ENCODE results near the gene PIGK. TPM values are rescaled to one million over a fixed set of nuclear protein-coding genes. Genes with fewer than 3 reads are reported as not detected.

PIGK gene
- total and polyA plus RNA-seq, 10 of the 15 experiments (the other 5 are each of a cell fraction or from before 2014, with no cell fraction given), result 9.1 to 27.4 (median 16.9) TPM

GRCh38 chr1:77170687-77171086 is 48.5 kb downstream of the PIGK start (continued):
- TF ChIP-seq, protein P1, sequence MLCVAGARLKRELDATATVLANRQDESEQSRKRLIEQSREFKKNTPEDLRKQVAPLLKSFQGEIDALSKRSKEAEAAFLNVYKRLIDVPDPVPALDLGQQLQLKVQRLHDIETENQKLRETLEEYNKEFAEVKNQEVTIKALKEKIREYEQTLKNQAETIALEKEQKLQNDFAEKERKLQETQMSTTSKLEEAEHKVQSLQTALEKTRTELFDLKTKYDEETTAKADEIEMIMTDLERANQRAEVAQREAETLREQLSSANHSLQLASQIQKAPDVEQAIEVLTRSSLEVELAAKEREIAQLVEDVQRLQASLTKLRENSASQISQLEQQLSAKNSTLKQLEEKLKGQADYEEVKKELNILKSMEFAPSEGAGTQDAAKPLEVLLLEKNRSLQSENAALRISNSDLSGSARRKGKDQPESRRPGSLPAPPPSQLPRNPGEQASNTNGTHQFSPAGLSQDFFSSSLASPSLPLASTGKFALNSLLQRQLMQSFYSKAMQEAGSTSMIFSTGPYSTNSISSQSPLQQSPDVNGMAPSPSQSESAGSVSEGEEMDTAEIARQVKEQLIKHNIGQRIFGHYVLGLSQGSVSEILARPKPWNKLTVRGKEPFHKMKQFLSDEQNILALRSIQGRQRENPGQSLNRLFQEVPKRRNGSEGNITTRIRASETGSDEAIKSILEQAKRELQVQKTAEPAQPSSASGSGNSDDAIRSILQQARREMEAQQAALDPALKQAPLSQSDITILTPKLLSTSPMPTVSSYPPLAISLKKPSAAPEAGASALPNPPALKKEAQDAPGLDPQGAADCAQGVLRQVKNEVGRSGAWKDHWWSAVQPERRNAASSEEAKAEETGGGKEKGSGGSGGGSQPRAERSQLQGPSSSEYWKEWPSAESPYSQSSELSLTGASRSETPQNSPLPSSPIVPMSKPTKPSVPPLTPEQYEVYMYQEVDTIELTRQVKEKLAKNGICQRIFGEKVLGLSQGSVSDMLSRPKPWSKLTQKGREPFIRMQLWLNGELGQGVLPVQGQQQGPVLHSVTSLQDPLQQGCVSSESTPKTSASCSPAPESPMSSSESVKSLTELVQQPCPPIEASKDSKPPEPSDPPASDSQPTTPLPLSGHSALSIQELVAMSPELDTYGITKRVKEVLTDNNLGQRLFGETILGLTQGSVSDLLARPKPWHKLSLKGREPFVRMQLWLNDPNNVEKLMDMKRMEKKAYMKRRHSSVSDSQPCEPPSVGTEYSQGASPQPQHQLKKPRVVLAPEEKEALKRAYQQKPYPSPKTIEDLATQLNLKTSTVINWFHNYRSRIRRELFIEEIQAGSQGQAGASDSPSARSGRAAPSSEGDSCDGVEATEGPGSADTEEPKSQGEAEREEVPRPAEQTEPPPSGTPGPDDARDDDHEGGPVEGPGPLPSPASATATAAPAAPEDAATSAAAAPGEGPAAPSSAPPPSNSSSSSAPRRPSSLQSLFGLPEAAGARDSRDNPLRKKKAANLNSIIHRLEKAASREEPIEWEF (IDR thresholded peaks at IDR 0.05; ENCODE audit: insufficient replicate concordance, low read depth, low read length), result no peak
- TF ChIP-seq RAD51 (IDR thresholded peaks at IDR 0.05), result no peak

GRCh38 chr1:77168358-77168757 is 50.9 kb downstream of the PIGK start:
- no TSS peak for BruUV-seq (replicated peaks)
- no peaks in the 10 kb centered on the region for H4K20me1 ChIP-seq (ENCODE audit: control insufficient read depth, insufficient read depth)
- no peak overlapping the region for H3K27ac ChIP-seq (ENCODE audit: control insufficient read depth, insufficient read depth)
- H3K27me3 ChIP-seq (replicated peaks in 1 of 2; ENCODE audit: control insufficient read depth in 2 of 2, insufficient read depth in 2 of 2, low read length in 1 of 2), result no peaks in the 10 kb centered on the region
- intact Hi-C loops (cut with micrococcal nuclease; ENCODE audit: unreplicated experiment) (no loop called here), in situ Hi-C loops (cut with MboI) (no loop called here)
- H3K4me1 ChIP-seq (ENCODE audit: control insufficient read depth, insufficient read depth, low read length), result no peaks in the 10 kb centered on the region
- 93% methylated on average over 1 of the region's 1 CpG for WGBS (ENCODE audit: insufficient coverage, insufficient replicate concordance, low lambda C conversion rate, missing lambda C conversion rate)
- no peak overlapping the region for H3K4me3 ChIP-seq
- ChIA-PET RAD21 (ENCODE audit: unreplicated experiment) (no interaction called here), SMC1A (ENCODE audit: uncharacterized antibody, unreplicated experiment) (no interaction called here), CTCF (no interaction called here), POLR2A (no interaction called here)
- H3K9me3 ChIP-seq (replicated peaks; ENCODE audit: control insufficient read depth, insufficient read depth, low read length), result no peaks in the 10 kb centered on the region
- FAIRE-seq, result no peak
- TF ChIP-seq, protein P2, sequence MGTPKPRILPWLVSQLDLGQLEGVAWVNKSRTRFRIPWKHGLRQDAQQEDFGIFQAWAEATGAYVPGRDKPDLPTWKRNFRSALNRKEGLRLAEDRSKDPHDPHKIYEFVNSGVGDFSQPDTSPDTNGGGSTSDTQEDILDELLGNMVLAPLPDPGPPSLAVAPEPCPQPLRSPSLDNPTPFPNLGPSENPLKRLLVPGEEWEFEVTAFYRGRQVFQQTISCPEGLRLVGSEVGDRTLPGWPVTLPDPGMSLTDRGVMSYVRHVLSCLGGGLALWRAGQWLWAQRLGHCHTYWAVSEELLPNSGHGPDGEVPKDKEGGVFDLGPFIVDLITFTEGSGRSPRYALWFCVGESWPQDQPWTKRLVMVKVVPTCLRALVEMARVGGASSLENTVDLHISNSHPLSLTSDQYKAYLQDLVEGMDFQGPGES (IDR thresholded peaks at IDR 0.05), result no peak
- no peak for TF ChIP-seq KAT2A (conservative IDR thresholded peaks at IDR 0.05; ENCODE audit: control insufficient read depth, low read depth, low read length)
- no peak for TF ChIP-seq BHLHE40 (IDR thresholded peaks at IDR 0.05; ENCODE audit: borderline replicate concordance in 1 of 2, low read depth in 2 of 2, low read length in 1 of 2)
- no peak for TF ChIP-seq WRNIP1 (IDR thresholded peaks at IDR 0.05; ENCODE audit: borderline replicate concordance, low read depth, low read length)
- TF ChIP-seq POLR2AphosphoS2 (IDR thresholded peaks at IDR 0.05; ENCODE audit: low read depth, low read length), result no peak
- no peak for TF ChIP-seq MYB (IDR thresholded peaks at IDR 0.05; ENCODE audit: borderline replicate concordance, low read depth, low read length)
- no peak for TF ChIP-seq TBL1XR1 (IDR thresholded peaks at IDR 0.05; ENCODE audit: low read depth, low read length)
- TF ChIP-seq MEF2B (IDR thresholded peaks at IDR 0.05; ENCODE audit: partially characterized antibody, poor library complexity, severe bottlenecking), result no peak
- no peak for TF ChIP-seq SMAD1 (IDR thresholded peaks at IDR 0.05; ENCODE audit: low read depth, partially characterized antibody)
- TF ChIP-seq RUNX3 (IDR thresholded peaks at IDR 0.05; ENCODE audit: low read length), result no peak
- TF ChIP-seq, protein P3, sequence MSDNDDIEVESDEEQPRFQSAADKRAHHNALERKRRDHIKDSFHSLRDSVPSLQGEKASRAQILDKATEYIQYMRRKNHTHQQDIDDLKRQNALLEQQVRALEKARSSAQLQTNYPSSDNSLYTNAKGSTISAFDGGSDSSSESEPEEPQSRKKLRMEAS (IDR thresholded peaks at IDR 0.05; ENCODE audit: low read depth, low read length), result no peak
- peaks cover 0 to 3% of the 10 kb centered on the region in 2 experiments; a peak in 1 of 4 replicates for H3K36me3 ChIP-seq (ENCODE audit: control insufficient read depth in 2 of 2, insufficient read depth in 2 of 2, low read length in 1 of 2)
- H2AFZ ChIP-seq (ENCODE audit: control insufficient read depth, low read depth, low read length), result no peak overlapping the region
- no peak overlapping the region for H3K4me2 ChIP-seq (ENCODE audit: control insufficient read depth, insufficient read depth)
- no peak for ATAC-seq
- no peak for DNase-seq (ENCODE audit: low read depth, low spot score)
- no peaks in the 10 kb centered on the region for H3K79me2 ChIP-seq (ENCODE audit: control insufficient read depth, insufficient read depth, low read length)
- no peak overlapping the region for H3K9ac ChIP-seq (ENCODE audit: control insufficient read depth, insufficient read depth, low read length)

Data from GM12878 (cell line).